ENCODE measurements around the gene CERS2. TPM values are rescaled to one million over a fixed set of nuclear protein-coding genes. Genes with fewer than 3 reads are reported as not detected.
A peak's percentile ranks its signal among the peaks of the same experiment; 100 is the strongest.

CERS2 gene
- total and polyA plus RNA-seq, 2 donors: 75.1 to 131 TPM

- WGBS: 8% methylated on average over 4 of the region's 4 CpGs
- H3K4me3 ChIP-seq (ENCODE audit: low read depth, low read length): peak overlapping the region; percentile 54
- no peak for DNase-seq (ENCODE audit: extremely low spot score)
- no peaks in the 10 kb centered on the region for H3K36me3 ChIP-seq (ENCODE audit: insufficient read depth)
- H3K27ac ChIP-seq (ENCODE audit: low read depth): peak overlapping the region; percentile 88
- peaks cover 1% of the 10 kb centered on the region for H3K4me1 ChIP-seq (ENCODE audit: insufficient read depth)
Measured at GRCh38 chr1:151005729-151006319, 31.2 kb upstream of the CERS2 start.

GRCh38 chr1:151003180-151003579, 28.5 kb upstream of the CERS2 start:
- Histone ChIP-seq H3K36me3 (ENCODE audit: insufficient read depth) (no peaks in the 10 kb centered on the region), H3K4me1 (ENCODE audit: insufficient read depth) (no peaks in the 10 kb centered on the region), H3K4me3 (ENCODE audit: low read depth, low read length) (no peak overlapping the region), H3K27ac (ENCODE audit: low read depth) (no peak overlapping the region)
- DNase-seq (ENCODE audit: extremely low spot score): no peak

DNA sequence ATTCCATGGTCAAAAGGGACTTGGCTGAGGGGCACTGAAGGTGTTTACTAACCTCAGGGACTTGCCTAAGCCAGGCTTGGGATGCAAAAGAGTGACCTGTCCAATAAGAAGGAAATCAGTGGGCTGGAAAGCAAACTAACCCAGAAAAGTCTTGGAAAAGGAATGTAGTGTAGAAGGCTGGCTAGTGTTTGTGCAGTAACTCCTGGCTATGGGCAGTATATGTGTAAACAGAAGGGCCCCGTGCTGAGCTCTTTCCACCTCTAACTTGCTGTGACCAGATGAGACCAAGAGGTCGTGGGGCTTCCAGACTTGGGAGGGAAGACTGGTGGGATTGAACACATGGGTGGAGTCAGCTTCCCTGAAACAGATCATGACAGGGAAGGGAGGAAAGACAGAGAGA, 28.0 kb upstream of the CERS2 start:
- no peak for DNase-seq (ENCODE audit: extremely low spot score)
- Histone ChIP-seq H3K27ac (ENCODE audit: low read depth) (no peak overlapping the region), H3K4me3 (ENCODE audit: low read depth, low read length) (no peak overlapping the region), H3K4me1 (ENCODE audit: insufficient read depth) (no peaks in the 10 kb centered on the region), H3K36me3 (ENCODE audit: insufficient read depth) (peaks cover 4% of the 10 kb centered on the region)
- 33% methylated on average over 2 of the region's 2 CpGs for WGBS

DNA sequence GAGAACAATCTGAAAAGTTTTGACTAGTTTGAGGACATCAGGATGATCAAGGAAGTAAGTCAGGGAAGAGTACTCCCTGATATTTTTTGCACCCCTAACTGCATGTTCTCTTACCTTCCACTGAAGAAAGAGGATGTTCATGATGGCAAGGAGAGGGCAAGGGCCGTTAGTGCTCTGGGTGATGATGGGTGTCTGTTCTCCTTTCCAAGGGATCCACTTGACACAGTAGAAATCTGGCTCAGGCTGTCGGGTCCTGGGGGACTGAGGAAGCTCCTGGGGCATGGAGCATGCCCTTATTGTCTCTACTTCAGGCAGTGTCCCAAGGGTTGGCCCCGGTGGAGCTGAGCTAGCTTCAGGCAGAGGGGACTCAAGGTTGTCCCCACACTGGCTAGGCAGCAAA, 27.4 kb upstream of the CERS2 start:
- H3K27ac ChIP-seq (ENCODE audit: low read depth): no peak overlapping the region
- WGBS: 86% methylated on average over 3 of the region's 3 CpGs
- H3K36me3 ChIP-seq (ENCODE audit: insufficient read depth): peaks cover 6% of the 10 kb centered on the region
- no peaks in the 10 kb centered on the region for H3K4me1 ChIP-seq (ENCODE audit: insufficient read depth)
- no peak overlapping the region for H3K4me3 ChIP-seq (ENCODE audit: low read depth, low read length)
- no peak for DNase-seq (ENCODE audit: extremely low spot score)

DNA sequence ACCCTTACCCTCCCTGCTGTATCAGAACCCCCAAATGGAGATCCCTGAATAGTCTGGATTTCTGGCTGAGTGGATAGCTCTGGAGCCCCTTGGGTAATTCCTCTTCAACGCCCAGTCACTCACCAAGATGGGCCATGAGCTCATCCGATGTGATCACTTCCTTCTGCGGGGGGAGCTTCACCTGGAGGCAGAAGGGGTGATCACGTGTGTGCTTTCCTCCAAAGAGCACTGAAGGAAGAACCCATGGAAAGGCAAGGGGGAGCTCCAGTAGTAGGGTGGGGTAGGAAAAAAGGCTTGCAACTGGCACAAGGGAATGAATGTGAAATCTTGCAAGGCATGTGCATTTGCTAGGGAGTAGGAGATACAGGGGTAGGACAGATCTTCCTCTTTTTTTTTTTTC, 27.0 kb upstream of the CERS2 start:
- WGBS: 80% methylated on average over 4 of the region's 4 CpGs
- no peak overlapping the region for H3K27ac ChIP-seq (ENCODE audit: low read depth)
- no peak for DNase-seq (ENCODE audit: extremely low spot score)
- H3K36me3 ChIP-seq (ENCODE audit: insufficient read depth): peaks cover 6% of the 10 kb centered on the region
- no peaks in the 10 kb centered on the region for H3K4me1 ChIP-seq (ENCODE audit: insufficient read depth)
- H3K4me3 ChIP-seq (ENCODE audit: low read depth, low read length): no peak overlapping the region

GRCh38 chr1:151000408-151000807, 25.8 kb upstream of the CERS2 start:
- Histone ChIP-seq H3K4me3 (ENCODE audit: low read depth, low read length) (no peak overlapping the region), H3K27ac (ENCODE audit: low read depth) (no peak overlapping the region), H3K4me1 (ENCODE audit: insufficient read depth) (no peaks in the 10 kb centered on the region), H3K36me3 (ENCODE audit: insufficient read depth) (peaks cover 6% of the 10 kb centered on the region)
- DNase-seq (ENCODE audit: extremely low spot score): no peak
- 98% methylated on average over 3 of the region's 3 CpGs for WGBS

- no peak overlapping the region for H3K4me3 ChIP-seq (ENCODE audit: low read depth, low read length)
- H3K36me3 ChIP-seq (ENCODE audit: insufficient read depth): peaks cover 6% of the 10 kb centered on the region
- WGBS: 93% methylated on average over 2 of the region's 2 CpGs
- H3K4me1 ChIP-seq (ENCODE audit: insufficient read depth): no peaks in the 10 kb centered on the region
- no peak for DNase-seq (ENCODE audit: extremely low spot score)
- H3K27ac ChIP-seq (ENCODE audit: low read depth): no peak overlapping the region
Measured at GRCh38 chr1:150999926-151000325, 25.3 kb upstream of the CERS2 start.

DNA sequence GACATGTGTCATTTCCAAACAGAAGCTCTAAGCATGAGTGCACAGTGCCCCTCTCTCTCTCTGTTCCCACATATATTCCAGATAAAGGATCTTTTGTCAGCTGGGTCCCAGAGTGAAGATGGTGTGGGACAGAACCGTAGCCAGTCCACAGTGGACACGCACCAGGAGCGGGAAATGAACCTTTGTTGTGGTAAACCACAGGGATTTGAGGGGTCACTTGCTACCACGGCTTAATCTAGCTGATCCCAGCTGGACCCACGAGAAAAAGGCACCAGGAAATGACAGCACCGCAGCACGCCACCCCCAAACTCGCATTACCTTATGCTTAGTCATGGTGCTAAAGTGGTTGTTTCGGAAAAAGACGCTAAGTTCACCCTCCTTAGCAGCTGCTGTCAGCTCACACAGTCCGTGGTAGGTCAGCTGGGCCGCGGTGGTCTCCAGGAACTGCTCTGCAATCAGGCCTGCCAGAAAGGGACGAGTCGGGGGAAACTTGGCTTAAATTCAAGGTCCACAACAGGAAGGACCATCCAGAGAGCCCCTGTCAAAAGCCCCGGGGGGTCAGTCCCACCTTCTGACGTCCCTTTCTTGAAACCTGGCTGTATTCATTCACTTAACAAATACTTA, 24.5 kb upstream of the CERS2 start:
- Histone ChIP-seq H3K4me1 (ENCODE audit: insufficient read depth) (no peaks in the 10 kb centered on the region), H3K4me3 (ENCODE audit: low read depth, low read length) (no peak overlapping the region), H3K36me3 (ENCODE audit: insufficient read depth) (peaks cover 6% of the 10 kb centered on the region), H3K27ac (ENCODE audit: low read depth) (no peak overlapping the region)
- no peak for DNase-seq (ENCODE audit: extremely low spot score)
- 78% methylated on average over 17 of the region's 17 CpGs for WGBS

- no peaks in the 10 kb centered on the region for H3K4me1 ChIP-seq (ENCODE audit: insufficient read depth)
- peaks cover 6% of the 10 kb centered on the region for H3K36me3 ChIP-seq (ENCODE audit: insufficient read depth)
- no peak for DNase-seq (ENCODE audit: extremely low spot score)
- H3K4me3 ChIP-seq (ENCODE audit: low read depth, low read length): no peak overlapping the region
- H3K27ac ChIP-seq (ENCODE audit: low read depth): no peak overlapping the region
- WGBS: 73% methylated on average over 5 of the region's 5 CpGs
Measured at GRCh38 chr1:150997949-150998348, 23.3 kb upstream of the CERS2 start.

DNA sequence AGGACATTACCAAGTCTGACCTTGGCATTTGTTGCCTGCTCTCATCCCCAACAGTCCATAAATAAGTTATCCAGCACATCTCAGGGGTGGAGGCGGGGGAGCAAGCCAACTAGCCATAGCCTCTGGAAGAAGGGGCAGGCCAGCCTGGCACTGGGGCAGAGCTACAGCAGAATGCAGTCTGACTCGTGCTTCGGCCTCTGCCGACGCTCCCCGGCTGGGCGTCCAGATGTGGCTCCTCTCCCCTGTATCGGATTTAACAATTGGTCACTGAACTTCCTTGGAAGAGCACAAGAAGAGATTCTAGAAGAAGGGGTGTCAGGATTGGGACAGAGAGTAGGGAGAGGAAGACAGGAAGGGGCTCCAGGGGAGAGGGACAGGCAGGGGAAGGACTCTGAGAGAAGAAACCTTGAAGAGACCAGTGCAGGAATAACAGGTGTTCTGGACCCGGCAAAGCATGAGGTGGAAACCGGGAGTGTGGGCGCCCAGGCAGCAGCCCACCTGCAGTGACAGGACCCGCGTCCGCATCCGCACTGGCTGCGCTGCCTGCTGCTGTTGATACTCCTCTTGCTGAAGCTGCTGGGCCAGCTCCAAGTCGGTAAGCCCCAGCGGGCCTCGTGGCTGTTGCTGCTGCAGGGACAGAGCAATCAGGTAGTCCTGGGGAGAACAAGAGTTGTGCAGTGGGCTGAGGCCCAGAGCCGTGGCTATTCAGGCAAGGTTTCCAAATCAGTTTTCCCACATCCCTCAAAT, 22.7 kb upstream of the CERS2 start:
- Histone ChIP-seq H3K4me1 (ENCODE audit: insufficient read depth) (no peaks in the 10 kb centered on the region), H3K36me3 (ENCODE audit: insufficient read depth) (peaks cover 6% of the 10 kb centered on the region), H3K4me3 (ENCODE audit: low read depth, low read length) (no peak overlapping the region), H3K27ac (ENCODE audit: low read depth) (no peak overlapping the region)
- 88% methylated on average over 20 of the region's 20 CpGs for WGBS
- no peak for DNase-seq (ENCODE audit: extremely low spot score)

DNA sequence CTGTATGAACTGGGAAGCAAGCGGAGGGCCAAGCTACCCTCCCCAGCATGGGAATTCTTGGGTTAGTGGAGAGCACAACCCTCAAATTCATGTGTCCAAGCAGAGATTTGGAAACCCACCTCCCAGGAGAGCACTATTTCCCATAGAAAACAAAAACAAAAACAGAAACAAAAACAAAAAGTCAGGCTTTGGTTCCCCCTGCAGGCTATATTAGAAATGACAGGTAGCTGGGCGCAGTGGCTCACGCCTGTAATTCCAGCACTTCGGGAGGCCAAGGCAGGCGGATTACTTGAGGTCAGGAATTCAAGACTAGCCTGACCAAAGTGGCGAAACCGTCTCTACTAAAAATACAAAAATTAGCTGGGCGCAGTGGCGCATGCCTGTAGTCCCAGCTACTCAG, 21.3 kb upstream of the CERS2 start:
- no peak for DNase-seq (ENCODE audit: extremely low spot score)
- Histone ChIP-seq H3K4me3 (ENCODE audit: low read depth, low read length) (no peak overlapping the region), H3K4me1 (ENCODE audit: insufficient read depth) (no peaks in the 10 kb centered on the region), H3K27ac (ENCODE audit: low read depth) (peak overlapping the region; percentile 39), H3K36me3 (ENCODE audit: insufficient read depth) (peaks cover 6% of the 10 kb centered on the region)
- WGBS: 26% methylated on average over 9 of the region's 9 CpGs

GRCh38 chr1:150995460-150995859, 20.8 kb upstream of the CERS2 start:
- DNase-seq (ENCODE audit: extremely low spot score): no peak
- Histone ChIP-seq H3K36me3 (ENCODE audit: insufficient read depth) (peaks cover 6% of the 10 kb centered on the region), H3K4me3 (ENCODE audit: low read depth, low read length) (no peak overlapping the region), H3K4me1 (ENCODE audit: insufficient read depth) (no peaks in the 10 kb centered on the region), H3K27ac (ENCODE audit: low read depth) (peak overlapping the region; percentile 39)
- 45% methylated on average over 4 of the region's 4 CpGs for WGBS

GRCh38 chr1:150994248-150994647, 19.6 kb upstream of the CERS2 start:
- no peak for DNase-seq (ENCODE audit: extremely low spot score)
- Histone ChIP-seq H3K4me3 (ENCODE audit: low read depth, low read length) (no peak overlapping the region), H3K36me3 (ENCODE audit: insufficient read depth) (peaks cover 6% of the 10 kb centered on the region), H3K27ac (ENCODE audit: low read depth) (no peak overlapping the region), H3K4me1 (ENCODE audit: insufficient read depth) (no peaks in the 10 kb centered on the region)
- WGBS: 85% methylated on average over 3 of the region's 3 CpGs

DNA sequence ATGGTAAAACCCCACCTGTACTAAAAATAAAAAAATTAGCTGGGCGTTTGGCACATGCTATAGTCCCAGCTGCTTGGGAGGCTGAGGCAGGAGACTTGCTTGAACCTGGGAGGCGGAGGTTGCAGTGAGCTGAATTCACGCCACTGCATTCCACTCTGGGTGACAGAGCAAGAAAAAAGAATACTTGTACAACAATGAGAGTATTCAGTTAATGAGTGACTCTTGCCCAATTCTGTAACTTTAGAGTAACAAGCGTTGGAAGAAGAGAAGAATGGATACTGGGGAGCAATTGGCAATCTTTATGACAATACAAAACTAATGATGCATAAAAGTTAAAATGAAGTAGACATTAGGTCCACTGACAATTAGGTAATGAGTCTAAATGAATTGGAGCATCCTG, 18.0 kb upstream of the CERS2 start:
- 72% methylated on average over 4 of the region's 4 CpGs for WGBS
- Histone ChIP-seq H3K4me3 (ENCODE audit: low read depth, low read length) (no peak overlapping the region), H3K27ac (ENCODE audit: low read depth) (no peak overlapping the region), H3K36me3 (ENCODE audit: insufficient read depth) (peaks cover 2% of the 10 kb centered on the region), H3K4me1 (ENCODE audit: insufficient read depth) (no peaks in the 10 kb centered on the region)
- DNase-seq (ENCODE audit: extremely low spot score): no peak
